ENCODE data around the gene KIAA1549.
"Not testable (repeated sequence)": the region's sequence is repeated elsewhere in the genome, so short reads cannot be mapped to it uniquely, and the experiment has no call there.

Gene KIAA1549

DNA sequence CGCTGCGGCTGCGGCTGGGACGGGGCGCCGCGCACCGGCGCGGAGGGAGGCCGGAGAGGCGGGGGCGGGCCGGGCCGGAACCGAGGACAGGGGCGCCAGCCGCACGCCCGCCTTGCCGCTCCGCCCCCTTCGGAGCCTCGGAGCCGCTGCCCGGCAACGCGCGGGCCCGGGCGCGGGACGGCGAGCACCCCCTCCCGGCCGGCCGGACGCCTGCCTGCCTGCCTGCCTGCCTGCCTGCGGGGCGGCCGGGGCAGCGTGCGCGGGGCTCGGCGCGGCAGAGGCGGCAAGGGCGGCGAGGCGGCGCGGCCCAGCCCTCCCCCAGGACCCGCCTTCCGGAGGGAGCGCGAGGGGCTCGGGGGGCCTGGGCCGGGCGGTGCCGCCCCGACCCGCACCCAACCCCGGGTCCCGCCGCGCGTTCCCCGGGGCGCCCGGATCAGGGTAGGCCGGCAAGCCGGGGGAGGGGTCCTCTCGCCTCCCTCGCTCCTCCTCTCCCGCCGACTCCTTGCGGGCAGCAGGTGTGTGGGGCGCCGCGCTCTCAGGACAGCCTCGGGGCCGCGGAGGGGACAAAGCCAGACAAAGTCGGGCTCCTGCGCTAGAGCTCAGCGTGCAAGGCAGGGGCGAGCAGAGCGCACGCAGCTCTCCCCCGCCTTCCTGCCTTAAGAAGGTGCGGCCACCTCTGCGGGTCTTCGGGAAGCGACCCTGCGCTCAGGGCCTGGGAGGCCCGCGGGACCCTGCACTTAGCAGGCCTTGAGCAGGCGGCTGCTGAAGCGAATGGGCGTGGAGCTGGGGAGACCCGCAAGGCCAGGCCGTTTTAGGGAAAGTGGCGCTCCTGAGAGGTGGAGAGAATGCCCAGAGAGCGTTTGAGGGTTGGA is at the start of gene KIAA1549:
Gene KIAA1549, minus strand, starts transcription at position 58 of the 872 bp plus-strand sequence. CDS start 120 bp downstream, outside the sequence.
- peak; percentile 56 for DNase-seq

- no peak for DNase-seq
Observed at GRCh38 chr7:139029353-139029752, 48.2 kb upstream of the KIAA1549 start.

DNA sequence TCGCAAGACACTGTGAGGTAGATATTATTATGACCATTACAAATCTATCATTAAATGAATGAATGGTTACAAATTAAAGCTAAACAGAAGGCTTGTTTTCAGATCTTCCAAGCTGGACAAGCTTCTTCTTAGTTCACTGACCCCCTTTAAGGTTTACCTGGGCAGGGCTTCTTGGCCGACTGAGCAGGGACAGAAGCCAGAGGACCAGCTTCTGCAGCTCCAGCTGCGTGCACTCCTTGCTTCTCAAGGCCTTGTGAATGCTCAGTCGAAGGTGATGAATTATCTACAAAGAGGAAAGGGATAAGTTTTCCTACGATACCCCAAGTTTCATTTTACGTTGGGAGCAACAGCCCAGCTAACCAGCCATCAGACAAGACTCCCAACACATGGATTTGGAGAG is 45.4 kb upstream of the KIAA1549 start:
- DNase-seq = no peak

- DNase-seq = not testable (repeated sequence)
Observed at GRCh38 chr7:139025861-139026260, 44.7 kb upstream of the KIAA1549 start.

DNA sequence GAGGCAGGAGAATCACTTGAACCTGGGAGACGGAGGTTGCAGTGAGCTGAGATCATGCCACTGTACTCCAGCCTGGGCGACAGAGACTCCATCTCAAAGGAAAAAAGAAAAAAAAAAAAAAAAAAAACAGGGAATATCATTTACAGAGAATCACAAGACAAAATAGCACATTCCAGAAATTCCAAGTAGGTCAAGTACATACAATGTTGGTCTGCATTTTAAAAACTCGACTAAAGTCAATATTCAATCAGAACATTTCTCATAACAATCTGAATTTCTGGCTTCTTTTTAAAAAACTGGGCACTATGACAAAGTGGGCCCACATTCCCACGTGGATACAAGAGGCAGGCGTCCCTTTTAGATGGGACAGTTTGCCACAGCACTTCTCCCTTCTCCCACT is 41.9 kb upstream of the KIAA1549 start:
- no peak for DNase-seq

GRCh38 chr7:139022286-139022685 is 41.1 kb upstream of the KIAA1549 start:
- DNase-seq = no peak

GRCh38 chr7:139018910-139019309 is 37.7 kb upstream of the KIAA1549 start:
- DNase-seq = no peak

GRCh38 chr7:139016931-139017511 is 35.8 kb upstream of the KIAA1549 start:
- peak; percentile 74 for DNase-seq

DNA sequence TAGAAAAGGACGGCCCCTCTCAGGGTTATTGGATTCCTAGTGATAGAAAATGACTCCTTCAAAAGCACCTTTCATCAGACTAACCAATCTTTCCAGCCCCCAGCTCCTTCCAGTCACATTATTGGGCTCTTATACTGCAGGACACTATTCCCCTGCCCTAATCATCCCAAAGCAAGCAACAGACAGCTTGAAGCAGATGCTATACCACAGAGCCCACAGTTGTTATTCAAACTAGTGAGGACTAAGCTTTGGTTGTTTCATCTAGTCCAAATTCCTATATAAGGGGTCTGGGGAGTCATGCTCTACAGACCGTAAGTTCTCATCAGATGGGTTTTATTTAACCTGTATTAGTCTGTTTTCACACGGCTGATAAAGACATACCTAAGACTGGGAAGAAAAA is 30.2 kb upstream of the KIAA1549 start:
- DNase-seq = no peak

- DNase-seq = no peak
Observed at GRCh38 chr7:139004321-139005090, 23.3 kb upstream of the KIAA1549 start.

GRCh38 chr7:138999414-138999813 is 18.2 kb upstream of the KIAA1549 start:
- no peak for DNase-seq

- DNase-seq = no peak
Observed at GRCh38 chr7:138992052-138992531, 10.9 kb upstream of the KIAA1549 start.

GRCh38 chr7:138987686-138988085 is 6.5 kb upstream of the KIAA1549 start:
- DNase-seq = no peak

- no peak for DNase-seq
Observed at GRCh38 chr7:138982204-138982623, 1.0 kb upstream of the KIAA1549 start.

DNA sequence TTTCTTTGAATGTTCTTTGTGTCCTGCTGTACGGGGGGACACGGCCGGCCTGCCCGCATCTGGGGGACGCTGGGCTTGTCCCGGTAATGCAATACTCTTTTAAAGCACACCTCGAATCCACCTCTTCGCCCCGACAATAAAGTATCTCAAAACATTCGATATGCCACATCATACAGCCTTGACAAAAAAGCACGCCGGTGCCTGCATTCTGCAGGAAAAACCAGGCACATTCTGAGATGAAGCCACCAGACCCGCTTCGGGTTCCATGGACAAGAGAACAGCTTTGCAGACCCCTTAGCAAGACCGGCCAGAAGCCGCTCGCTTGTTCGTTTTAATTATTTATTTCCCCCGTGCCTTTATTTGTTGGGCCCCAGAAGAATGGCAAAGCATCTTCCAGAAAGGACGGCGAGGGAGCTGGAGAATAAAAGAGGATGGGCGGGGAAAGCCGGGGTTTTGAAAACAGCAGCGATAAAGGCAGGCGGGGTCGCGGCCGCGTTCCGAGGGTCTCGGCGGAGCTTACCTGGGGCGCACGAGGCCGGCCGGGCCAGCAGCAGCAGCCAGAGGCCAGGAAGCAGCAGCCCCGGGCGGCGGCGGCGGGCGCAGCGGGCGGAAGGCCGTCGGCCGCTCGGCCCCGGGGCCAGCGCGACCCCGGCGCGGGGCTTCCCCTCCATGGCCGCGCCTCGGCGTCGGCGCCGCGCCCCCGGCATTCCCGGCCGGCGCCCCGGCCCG is 462 bp downstream of the KIAA1549 start:
- no peak for DNase-seq

- no peak for DNase-seq
Observed at GRCh38 chr7:138979988-138980562, 1.1 kb downstream of the KIAA1549 start.

DNA sequence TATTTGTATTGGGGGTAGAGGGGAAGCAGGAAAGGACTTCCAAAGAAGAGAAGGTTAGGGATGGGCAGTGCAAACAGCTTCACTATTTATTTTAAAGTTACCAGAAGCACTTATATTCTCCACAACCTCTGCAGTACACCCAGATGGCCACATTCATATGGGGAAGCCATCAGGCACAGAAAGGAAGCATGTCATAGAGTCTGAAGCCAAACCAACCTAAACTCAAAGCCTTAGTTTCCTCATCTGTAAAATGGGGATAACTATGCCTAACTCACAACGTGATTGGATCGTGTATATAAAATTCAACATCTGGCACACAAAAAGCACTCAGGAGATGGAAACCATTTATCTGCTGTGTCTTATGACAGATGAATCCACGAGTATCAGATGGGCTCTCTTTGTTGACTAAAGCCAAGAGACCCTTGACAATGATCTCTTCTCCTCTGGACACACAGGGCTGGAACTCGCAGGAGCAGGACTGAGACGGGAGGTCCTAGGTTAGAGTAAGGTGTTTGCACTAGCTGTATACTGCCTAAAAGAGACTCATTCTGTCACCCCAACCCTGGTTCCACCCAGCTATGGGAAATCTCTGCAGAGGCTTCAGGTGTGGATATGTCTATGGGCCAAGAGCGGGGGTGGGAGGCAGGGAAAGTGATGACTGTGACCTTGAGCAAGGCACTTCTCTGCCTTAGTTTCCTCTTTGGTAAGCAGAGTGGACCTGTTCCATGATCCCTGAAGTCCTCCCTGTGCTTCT is 1.8 kb downstream of the KIAA1549 start:
- peak; percentile 15 for DNase-seq

DNA sequence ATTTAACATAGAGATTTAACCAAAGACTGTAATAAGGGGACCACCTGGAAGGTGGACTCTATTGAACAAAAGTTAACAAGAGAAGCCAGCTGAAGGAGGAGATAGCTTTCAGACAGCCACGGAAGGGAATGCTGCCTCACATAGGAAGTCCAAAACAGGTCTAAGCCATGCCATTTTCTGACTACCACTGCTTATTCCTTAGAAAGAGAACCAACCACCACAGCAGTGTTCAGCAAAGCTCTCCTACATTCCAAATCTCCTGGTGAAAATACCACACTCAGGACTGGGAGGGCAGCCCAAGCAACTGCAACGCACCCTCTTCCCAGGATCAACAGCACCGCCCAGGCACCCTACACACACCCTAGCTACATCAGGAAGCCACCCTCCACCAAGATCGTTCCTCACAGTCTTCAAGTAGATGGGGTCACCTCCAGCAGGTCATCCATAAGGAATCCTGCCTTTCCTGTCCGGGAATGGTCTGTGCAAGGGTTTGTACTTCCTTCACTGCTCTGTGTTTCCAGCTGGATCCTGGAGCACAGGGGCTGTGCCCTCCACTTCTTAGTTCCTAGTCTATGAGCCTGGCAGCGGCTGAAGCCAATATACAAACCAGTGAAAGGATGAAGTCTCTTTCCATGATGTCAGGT is 2.5 kb downstream of the KIAA1549 start:
- DNase-seq = no peak

GRCh38 chr7:138976161-138976560 is 5.0 kb downstream of the KIAA1549 start:
- not testable (repeated sequence) for DNase-seq

- no peak for DNase-seq
Observed at GRCh38 chr7:138975343-138976104, 5.7 kb downstream of the KIAA1549 start.

All from activated CD4-positive, alpha-beta T cell treated with anti-CD3 and anti-CD28 coated beads, Interleukin-2, amount 50 U/mL, for 16 hours (primary cell).